CMK (cell line): ENCODE measurements around the gene ZDHHC8.

Source experiments
- DNase-seq: peaks from one replicate; pipeline ENCODE4 v3.0.0-alpha.2; 2010; ENCODE audit warnings: low read depth

ZDHHC8 gene

GRCh38 chr22:20131597-20131858 lies at the start of gene ZDHHC8:
ZDHHC8 (plus strand) TSS chr22:20131804; CDS start chr22:20131948, 144 bp downstream.
- no peak for DNase-seq

GRCh38 chr22:20083157-20083890 lies 48.3 kb upstream of the ZDHHC8 start:
- no peak for DNase-seq

- DNase-seq = no peak
Observed at GRCh38 chr22:20083891-20084546, 47.6 kb upstream of the ZDHHC8 start.

- no peak for DNase-seq
Observed at GRCh38 chr22:20084547-20085413, 46.8 kb upstream of the ZDHHC8 start.

GRCh38 chr22:20085651-20086050 lies 46.0 kb upstream of the ZDHHC8 start:
- DNase-seq = no peak

GRCh38 chr22:20086101-20086599 lies 45.5 kb upstream of the ZDHHC8 start:
- DNase-seq = no peak

GRCh38 chr22:20086763-20087162 lies 44.8 kb upstream of the ZDHHC8 start:
- DNase-seq = no peak

- no peak for DNase-seq
Observed at GRCh38 chr22:20087319-20088262, 44.0 kb upstream of the ZDHHC8 start.

GRCh38 chr22:20088263-20088648 lies 43.3 kb upstream of the ZDHHC8 start:
- DNase-seq = no peak

- no peak for DNase-seq
Observed at GRCh38 chr22:20089226-20089976, 42.2 kb upstream of the ZDHHC8 start.

GRCh38 chr22:20089977-20090729 lies 41.5 kb upstream of the ZDHHC8 start:
- DNase-seq = no peak

- no peak for DNase-seq
Observed at GRCh38 chr22:20090730-20091240, 40.8 kb upstream of the ZDHHC8 start.

GRCh38 chr22:20091690-20092476 lies 39.7 kb upstream of the ZDHHC8 start:
- no peak for DNase-seq

- no peak for DNase-seq
Observed at GRCh38 chr22:20092477-20092854, 39.1 kb upstream of the ZDHHC8 start.

- no peak for DNase-seq
Observed at GRCh38 chr22:20093418-20094196, 38.0 kb upstream of the ZDHHC8 start.

- DNase-seq = no peak
Observed at GRCh38 chr22:20094197-20094807, 37.3 kb upstream of the ZDHHC8 start.

- DNase-seq = no peak
Observed at GRCh38 chr22:20095521-20095920, 36.1 kb upstream of the ZDHHC8 start.
